Liver (tissue), 9 donors: ENCODE results near the gene STARD3. TPM values are rescaled to one million over a fixed set of nuclear protein-coding genes. Genes with fewer than 3 reads are reported as not detected.
A peak's percentile ranks its signal among the peaks of the same experiment; 100 is the strongest.

Experiments
- DNase-seq: peaks from one replicate; pipeline ENCODE4 v3.0.0-alpha.2; 2017; ENCODE audit warnings: low spot score
- H3K27ac ChIP-seq, 2 donors: one replicate each; pipeline ENCODE4 v1.7.0; 2013; ENCODE audit warnings: inconsistent platforms in 2 of 2, low read length in 2 of 2, control low read depth in 1 of 2, low read depth in 1 of 2, mild to moderate bottlenecking in 1 of 2
- H3K27me3 ChIP-seq, 4 donors: one replicate each; pipeline versions ENCODE4 v1.6.1 to v1.7.0; 2013; ENCODE audit warnings: low read length in 3 of 4, inconsistent platforms in 1 of 4, mild to moderate bottlenecking in 1 of 4, moderate library complexity in 1 of 4; ENCODE audit not compliant: control insufficient read depth in 4 of 4, insufficient read depth in 4 of 4
- H3K36me3 ChIP-seq, 4 donors: one replicate each; pipeline versions ENCODE4 v1.6.1 to v1.7.0; 2013; ENCODE audit warnings: low read length in 3 of 4, mild to moderate bottlenecking in 3 of 4, low read depth in 1 of 4, moderate library complexity in 1 of 4; ENCODE audit not compliant: control insufficient read depth in 4 of 4, insufficient read depth in 3 of 4
- H3K4me1 ChIP-seq, 4 donors: one replicate each; pipeline versions ENCODE4 v1.6.1 to v1.7.0; 2013; ENCODE audit warnings: low read length in 3 of 4, mild to moderate bottlenecking in 3 of 4, moderate library complexity in 1 of 4; ENCODE audit not compliant: control insufficient read depth in 4 of 4, insufficient read depth in 4 of 4
- H3K4me3 ChIP-seq, 3 donors: one replicate each; pipeline versions ENCODE4 v1.6.1 to v1.7.0; 2013; ENCODE audit warnings: low read length in 3 of 3, control low read depth in 1 of 3, low read depth in 1 of 3, mild to moderate bottlenecking in 1 of 3
- H3K9ac ChIP-seq, 2 donors: one replicate each; pipeline ENCODE4 v1.7.0; 2013; ENCODE audit warnings: low read length in 2 of 2, mild to moderate bottlenecking in 2 of 2, moderate library complexity in 2 of 2, control low read depth in 1 of 2, low read depth in 1 of 2
- H3K9me3 ChIP-seq, 4 donors: one replicate each; pipeline versions ENCODE4 v1.6.1 to v1.7.0; 2013; ENCODE audit warnings: low read length in 3 of 4; ENCODE audit not compliant: control insufficient read depth in 4 of 4
- GABPA ChIP-seq, 2 donors: IDR thresholded peaks in 1 of 2; conservative IDR thresholded peaks in 1 of 2; 2 replicates each; pipeline ENCODE4 v1.6.1; 2016; ENCODE audit warnings: antibody characterized with exemption in 2 of 2, mild to moderate bottlenecking in 1 of 2, moderate library complexity in 1 of 2
- HNF4G ChIP-seq: IDR thresholded peaks from 2 replicates; pipeline ENCODE4 v1.6.1; 2016; ENCODE audit warnings: antibody characterized with exemption
- MAX ChIP-seq: IDR thresholded peaks from 2 replicates; pipeline ENCODE4 v1.6.1; 2016; ENCODE audit warnings: antibody characterized with exemption
- RAD21 ChIP-seq, 2 donors: IDR thresholded peaks; 2 replicates each; pipeline ENCODE4 v1.6.1; 2016; ENCODE audit warnings: antibody characterized with exemption in 2 of 2, mild to moderate bottlenecking in 2 of 2
- SP1 ChIP-seq: IDR thresholded peaks from 2 replicates; pipeline ENCODE4 v1.6.1; 2018; ENCODE audit warnings: antibody characterized with exemption, mild to moderate bottlenecking
- TAF1 ChIP-seq: conservative IDR thresholded peaks from 2 replicates; pipeline ENCODE4 v1.6.1; 2016; ENCODE audit warnings: antibody characterized with exemption, mild to moderate bottlenecking
- YY1 ChIP-seq: IDR thresholded peaks from 2 replicates; pipeline ENCODE4 v1.6.1; 2016; ENCODE audit warnings: antibody characterized with exemption, mild to moderate bottlenecking
- WGBS: extraction: QIAGEN DNeasy Blood & Tissue Kit; methylation state at CpG from one replicate; pipeline ENCODE4 v1.1.7; 2013; 5-methylcytosine and 5-hydroxymethylcytosine counted together
- polyA plus RNA-seq, 2 donors: library from polyadenylated mRNA; stranded (reverse) in 1 of 2; unstranded in 1 of 2; fragments of 200-250 nt in 1 of 2; fragments of >200 nt in 1 of 2; fragmentation: Nextera tagmentation in 1 of 2; extraction: Ambion mirVana in 1 of 2; gene quantifications; one replicate each; pipeline versions ENCODE4 v1.2.1 to v1.2.3, GENCODE V29; 2013 to 2015
- total RNA-seq, 2 donors: library from RNA; depleted of rRNA; stranded (reverse); fragments of >200 nt; gene quantifications; one replicate each; pipeline ENCODE4 v1.2.3, GENCODE V29; 2014
- TF ChIP-seq, protein P1 (sequence below): IDR thresholded peaks from 2 replicates; pipeline ENCODE4 v1.6.1; 2016; ENCODE audit warnings: antibody characterized with exemption, mild to moderate bottlenecking
- TF ChIP-seq, protein P2 (sequence below): IDR thresholded peaks from 2 replicates; pipeline ENCODE4 v1.6.1; 2016; ENCODE audit warnings: antibody characterized with exemption
- TF ChIP-seq, protein P3 (sequence below): fragments of 150-350 bp; IDR thresholded peaks from 2 replicates; pipeline ENCODE4 v1.5.1; 2017; ENCODE audit warnings: improper control_type of control experiment, low read depth, low read length; ENCODE audit not compliant: missing input control
- donor health status: healthy.
- donor health status: healthy.
- donor health status: healthy.
- donor health status: healthy.
- donor health status: healthy.

STARD3 gene
- total and polyA plus RNA-seq, 4 donors = 15.0 to 34.0 (median 23.2) TPM

- Histone ChIP-seq H3K4me3 (no peak overlapping the region), H3K36me3 (no peaks in the 10 kb centered on the region), H3K9ac (no peak overlapping the region), H3K27ac (no peak overlapping the region), H3K9me3 (no peaks in the 10 kb centered on the region), H3K27me3 (no peaks in the 10 kb centered on the region), H3K4me1 (peaks cover 17 to 31% (median 23%) of the 10 kb centered on the region in 4 donors)
- 73% methylated on average over 4 of the region's 4 CpGs for WGBS
- no peak for TF ChIP-seq GABPA (IDR thresholded peaks at IDR 0.05 in 1 of 2, conservative IDR thresholded peaks at IDR 0.05 in 1 of 2)
- no peak for TF ChIP-seq HNF4G
- no peak for TF ChIP-seq RAD21 (IDR thresholded peaks at IDR 0.05)
- TF ChIP-seq, protein P1, sequence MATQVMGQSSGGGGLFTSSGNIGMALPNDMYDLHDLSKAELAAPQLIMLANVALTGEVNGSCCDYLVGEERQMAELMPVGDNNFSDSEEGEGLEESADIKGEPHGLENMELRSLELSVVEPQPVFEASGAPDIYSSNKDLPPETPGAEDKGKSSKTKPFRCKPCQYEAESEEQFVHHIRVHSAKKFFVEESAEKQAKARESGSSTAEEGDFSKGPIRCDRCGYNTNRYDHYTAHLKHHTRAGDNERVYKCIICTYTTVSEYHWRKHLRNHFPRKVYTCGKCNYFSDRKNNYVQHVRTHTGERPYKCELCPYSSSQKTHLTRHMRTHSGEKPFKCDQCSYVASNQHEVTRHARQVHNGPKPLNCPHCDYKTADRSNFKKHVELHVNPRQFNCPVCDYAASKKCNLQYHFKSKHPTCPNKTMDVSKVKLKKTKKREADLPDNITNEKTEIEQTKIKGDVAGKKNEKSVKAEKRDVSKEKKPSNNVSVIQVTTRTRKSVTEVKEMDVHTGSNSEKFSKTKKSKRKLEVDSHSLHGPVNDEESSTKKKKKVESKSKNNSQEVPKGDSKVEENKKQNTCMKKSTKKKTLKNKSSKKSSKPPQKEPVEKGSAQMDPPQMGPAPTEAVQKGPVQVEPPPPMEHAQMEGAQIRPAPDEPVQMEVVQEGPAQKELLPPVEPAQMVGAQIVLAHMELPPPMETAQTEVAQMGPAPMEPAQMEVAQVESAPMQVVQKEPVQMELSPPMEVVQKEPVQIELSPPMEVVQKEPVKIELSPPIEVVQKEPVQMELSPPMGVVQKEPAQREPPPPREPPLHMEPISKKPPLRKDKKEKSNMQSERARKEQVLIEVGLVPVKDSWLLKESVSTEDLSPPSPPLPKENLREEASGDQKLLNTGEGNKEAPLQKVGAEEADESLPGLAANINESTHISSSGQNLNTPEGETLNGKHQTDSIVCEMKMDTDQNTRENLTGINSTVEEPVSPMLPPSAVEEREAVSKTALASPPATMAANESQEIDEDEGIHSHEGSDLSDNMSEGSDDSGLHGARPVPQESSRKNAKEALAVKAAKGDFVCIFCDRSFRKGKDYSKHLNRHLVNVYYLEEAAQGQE = no peak
- TF ChIP-seq YY1 = no peak
- TF ChIP-seq, protein P2, sequence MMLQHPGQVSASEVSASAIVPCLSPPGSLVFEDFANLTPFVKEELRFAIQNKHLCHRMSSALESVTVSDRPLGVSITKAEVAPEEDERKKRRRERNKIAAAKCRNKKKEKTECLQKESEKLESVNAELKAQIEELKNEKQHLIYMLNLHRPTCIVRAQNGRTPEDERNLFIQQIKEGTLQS = no peak
- TF ChIP-seq MAX = no peak
- DNase-seq = no peak
These were observed 33.8 kb downstream of the STARD3 start for GRCh38 chr17:39670746-39671145.

DNA sequence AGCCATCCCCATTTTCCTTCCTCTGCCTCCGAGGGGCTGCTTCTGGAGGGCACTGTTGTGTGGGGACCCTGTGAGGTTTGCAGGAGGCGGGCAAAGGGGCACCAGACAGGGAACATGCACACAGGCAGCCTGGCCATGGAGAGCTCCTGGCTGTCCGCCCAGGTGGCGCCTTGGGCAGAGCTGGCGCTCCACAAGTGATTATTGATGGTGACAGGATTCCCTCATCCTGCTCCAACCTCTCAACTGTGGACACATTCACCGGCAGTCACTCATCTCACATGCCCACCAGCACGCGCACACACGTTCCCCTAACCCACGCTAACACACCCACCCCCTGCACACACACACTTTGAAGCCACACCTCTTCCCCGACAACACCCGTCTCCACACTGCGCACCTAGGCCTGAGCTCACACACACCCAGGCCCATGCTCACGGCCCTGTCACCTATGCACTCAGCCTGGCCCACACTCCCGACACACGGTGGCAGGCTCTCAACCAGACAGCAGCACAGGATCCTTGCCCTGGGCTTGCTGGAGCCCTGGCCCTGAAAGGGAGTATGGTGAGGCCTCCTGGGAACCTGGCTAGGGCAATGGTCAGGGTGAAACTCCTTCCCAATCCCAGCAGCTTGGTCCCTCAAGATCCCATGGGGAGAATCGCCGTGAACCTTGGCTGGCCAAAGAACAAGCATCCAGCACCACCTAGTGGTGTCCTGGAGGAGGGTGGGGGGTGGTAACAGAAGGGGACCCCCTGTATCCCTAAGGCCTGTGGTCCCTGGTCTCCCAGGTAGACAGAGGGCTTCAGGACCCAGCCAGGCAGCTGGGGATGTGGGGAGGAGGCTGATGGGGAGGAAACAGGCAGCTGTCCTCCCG, 34.9 kb downstream of the STARD3 start:
- Histone ChIP-seq H3K9ac (no peak overlapping the region), H3K27me3 (no peaks in the 10 kb centered on the region)
- WGBS = 50% methylated on average over 19 of the region's 19 CpGs

More for the DNA sequence above, 34.9 kb downstream of the STARD3 start:
- DNase-seq = no peak
- peaks cover 6 to 20% (median 15%) of the 10 kb centered on the region in 4 donors for H3K4me1 ChIP-seq
- TF ChIP-seq RAD21 (IDR thresholded peaks at IDR 0.05) = peak; percentile 80
- TF ChIP-seq YY1 = no peak
- TF ChIP-seq SP1 = no peak
- no peak for TF ChIP-seq MAX
- TF ChIP-seq TAF1 = no peak
- TF ChIP-seq, protein P1 = no peak
- TF ChIP-seq, protein P3, sequence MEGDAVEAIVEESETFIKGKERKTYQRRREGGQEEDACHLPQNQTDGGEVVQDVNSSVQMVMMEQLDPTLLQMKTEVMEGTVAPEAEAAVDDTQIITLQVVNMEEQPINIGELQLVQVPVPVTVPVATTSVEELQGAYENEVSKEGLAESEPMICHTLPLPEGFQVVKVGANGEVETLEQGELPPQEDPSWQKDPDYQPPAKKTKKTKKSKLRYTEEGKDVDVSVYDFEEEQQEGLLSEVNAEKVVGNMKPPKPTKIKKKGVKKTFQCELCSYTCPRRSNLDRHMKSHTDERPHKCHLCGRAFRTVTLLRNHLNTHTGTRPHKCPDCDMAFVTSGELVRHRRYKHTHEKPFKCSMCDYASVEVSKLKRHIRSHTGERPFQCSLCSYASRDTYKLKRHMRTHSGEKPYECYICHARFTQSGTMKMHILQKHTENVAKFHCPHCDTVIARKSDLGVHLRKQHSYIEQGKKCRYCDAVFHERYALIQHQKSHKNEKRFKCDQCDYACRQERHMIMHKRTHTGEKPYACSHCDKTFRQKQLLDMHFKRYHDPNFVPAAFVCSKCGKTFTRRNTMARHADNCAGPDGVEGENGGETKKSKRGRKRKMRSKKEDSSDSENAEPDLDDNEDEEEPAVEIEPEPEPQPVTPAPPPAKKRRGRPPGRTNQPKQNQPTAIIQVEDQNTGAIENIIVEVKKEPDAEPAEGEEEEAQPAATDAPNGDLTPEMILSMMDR = peak; percentile 39
- H3K27ac ChIP-seq = no peak overlapping the region
- no peaks in the 10 kb centered on the region for H3K36me3 ChIP-seq
- H3K4me3 ChIP-seq = no peak overlapping the region
- H3K9me3 ChIP-seq = no peaks in the 10 kb centered on the region
